Endometrial microvascular endothelial cells (primary cell): ENCODE data around the gene PLD2. TPM values are rescaled to one million over a fixed set of nuclear protein-coding genes. Genes with fewer than 3 reads are reported as not detected.
"Not testable (repeated sequence)": the region's sequence is repeated elsewhere in the genome, so short reads cannot be mapped to it uniquely, and the experiment has no call there.

Experiments
- in situ Hi-C: cut with HindIII; loops from 2 replicates; pipeline ENCODE4 v1.10.0; 2017; ENCODE audit warnings: low sequenced_read_pairs, low pct_unique_long_range_greater_than_20kb; ENCODE audit errors: inconsistent ontology term
- total RNA-seq: library from RNA; depleted of rRNA; stranded (reverse); fragments of >200 nt; gene quantifications from one replicate; pipeline ENCODE4 v1.2.3, GENCODE V29; 2015; ENCODE audit errors: inconsistent ontology term

Gene PLD2
- total RNA-seq, 1 donor from 2014 or later = 40.2 TPM

- in situ Hi-C loops = not testable (repeated sequence)
Observed at GRCh38 chr17:4832829-4833177, 25.9 kb downstream of the PLD2 start.

- in situ Hi-C loops = no loop called here
Observed at GRCh38 chr17:4833178-4833940, 26.4 kb downstream of the PLD2 start, which contains the start of gene MINK1. MINK1 (plus strand) TSS chr17:4833340; CDS start chr17:4833584, 244 bp downstream.

GRCh38 chr17:4833941-4834680 lies 27.2 kb downstream of the PLD2 start:
- in situ Hi-C loops = no loop called here

GRCh38 chr17:4834681-4835020 lies 27.7 kb downstream of the PLD2 start:
- in situ Hi-C loops = no loop called here

- in situ Hi-C loops = no loop called here
Observed at GRCh38 chr17:4836221-4836620, 29.3 kb downstream of the PLD2 start.

DNA sequence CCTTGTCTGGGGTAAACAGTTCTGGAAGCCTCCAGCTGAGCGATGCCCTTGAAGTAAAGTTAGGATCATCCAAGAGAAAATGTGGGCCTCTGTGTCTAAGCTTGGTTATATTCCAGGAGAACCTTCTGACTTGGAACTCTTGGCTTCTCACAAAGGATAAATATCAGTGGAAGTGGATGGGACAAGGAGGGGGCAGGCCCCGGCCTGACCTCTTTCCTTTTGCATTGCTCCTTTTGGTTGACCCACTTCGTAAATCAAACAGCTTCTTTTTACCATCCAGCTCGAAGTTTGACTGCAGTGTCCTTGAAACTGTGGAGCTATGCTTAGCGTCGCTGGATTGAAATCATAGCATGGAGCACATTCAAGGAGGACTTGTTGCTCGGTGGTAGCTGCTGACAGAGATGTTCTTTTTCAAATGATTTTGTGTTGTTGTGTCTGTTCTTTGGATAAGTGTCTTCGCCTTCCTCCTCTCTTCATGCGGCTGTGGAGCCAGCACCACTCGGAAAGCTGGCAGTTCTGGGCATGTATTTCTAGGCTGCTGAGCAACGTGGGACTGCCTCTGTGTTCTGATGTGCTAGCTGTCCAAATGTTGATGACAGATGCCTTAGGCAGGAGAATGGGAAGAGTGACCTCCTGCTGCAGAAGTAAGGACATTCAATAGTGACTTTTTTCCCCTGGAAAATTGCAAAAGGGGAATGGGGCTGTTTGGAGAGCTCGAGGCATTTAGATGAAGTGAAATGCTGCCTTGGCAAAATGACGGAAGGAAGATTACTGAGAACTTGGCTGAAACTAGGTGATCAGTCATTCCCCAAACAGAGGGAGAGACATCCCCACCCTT lies 30.7 kb downstream of the PLD2 start:
- in situ Hi-C loops = no loop called here

- in situ Hi-C loops = no loop called here
Observed at GRCh38 chr17:4838309-4838785, 31.4 kb downstream of the PLD2 start.

GRCh38 chr17:4839221-4839620 lies 32.3 kb downstream of the PLD2 start:
- in situ Hi-C loops = no loop called here

- in situ Hi-C loops = no loop called here
Observed at GRCh38 chr17:4839965-4840892, 33.3 kb downstream of the PLD2 start.

GRCh38 chr17:4840893-4841242 lies 33.9 kb downstream of the PLD2 start:
- in situ Hi-C loops = no loop called here

DNA sequence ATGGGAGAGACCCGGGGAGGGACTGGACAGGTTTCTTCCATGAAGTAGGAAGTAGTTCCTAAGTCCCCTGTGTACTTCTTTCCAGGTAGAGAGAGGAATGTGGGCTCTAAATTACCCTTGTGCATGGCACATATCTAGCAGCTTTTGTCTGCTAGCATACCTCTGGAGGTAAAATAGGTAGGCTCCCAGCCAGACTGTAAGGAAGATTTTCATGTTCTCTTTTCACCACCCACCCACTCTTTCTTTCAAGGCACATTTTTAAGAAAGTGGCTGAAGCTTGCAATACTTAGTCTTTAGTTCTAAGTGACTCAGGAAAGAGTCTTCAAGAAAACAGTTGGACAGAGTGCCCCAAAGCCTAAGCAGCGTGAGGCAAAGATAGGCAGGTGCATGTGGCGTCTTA lies 35.4 kb downstream of the PLD2 start:
- in situ Hi-C loops = no loop called here

- in situ Hi-C loops = no loop called here
Observed at GRCh38 chr17:4843321-4844000, 36.5 kb downstream of the PLD2 start.

DNA sequence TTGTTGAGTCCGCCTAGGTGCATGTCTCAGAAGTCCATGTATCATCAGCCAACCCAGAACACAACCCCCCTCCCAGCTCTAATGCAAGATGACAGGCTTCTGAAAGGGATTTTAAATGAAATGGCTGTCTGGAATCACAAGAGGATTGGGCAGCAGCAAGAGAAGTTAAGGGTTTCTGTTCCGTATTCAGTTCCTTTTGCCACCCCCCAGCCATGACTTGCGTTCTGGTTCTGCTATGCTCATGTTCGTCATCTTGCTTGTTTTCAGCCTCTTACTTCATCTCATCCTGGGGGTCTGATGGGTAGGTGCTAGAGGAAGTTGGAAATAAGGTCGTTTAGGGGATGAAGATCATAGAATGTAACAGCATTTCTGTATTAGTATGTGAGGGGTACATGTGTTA lies 38.2 kb downstream of the PLD2 start:
- in situ Hi-C loops = no loop called here

DNA sequence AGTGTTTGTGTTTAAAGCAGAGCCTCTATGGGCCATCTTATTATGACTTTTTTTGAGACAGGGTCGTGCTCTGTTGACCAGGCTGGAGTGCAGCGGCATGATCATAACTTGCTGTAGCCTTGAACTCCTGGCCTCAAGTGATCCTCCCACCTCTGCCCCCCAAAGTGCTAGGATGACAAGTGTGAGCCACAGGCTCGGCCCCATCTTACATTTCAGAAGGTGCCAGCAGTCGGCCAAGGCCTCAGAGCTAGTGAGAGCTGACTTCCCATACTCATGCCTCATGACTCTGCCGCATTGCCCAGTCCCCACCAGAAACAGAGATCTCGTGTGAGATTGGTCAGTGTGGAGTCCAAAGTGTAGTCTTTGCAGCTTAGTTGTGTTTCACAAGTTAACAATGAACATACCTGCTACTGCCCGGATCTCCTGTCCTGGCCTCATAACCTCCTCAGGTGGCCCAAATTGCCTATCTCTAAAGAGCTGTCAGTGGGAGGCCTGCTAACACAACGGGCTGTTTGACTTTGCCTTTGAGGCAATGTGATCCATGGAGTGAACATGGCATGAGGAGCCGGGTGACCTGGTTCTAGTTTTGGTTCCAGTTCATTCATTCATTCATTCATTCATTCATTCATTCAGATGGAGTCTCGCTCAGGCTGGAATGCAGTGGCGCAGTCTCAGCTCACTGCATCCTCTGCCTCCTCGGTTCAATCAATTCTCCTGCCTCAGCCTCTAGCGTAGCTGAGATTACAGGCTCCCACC lies 39.9 kb downstream of the PLD2 start:
- in situ Hi-C loops = no loop called here

DNA sequence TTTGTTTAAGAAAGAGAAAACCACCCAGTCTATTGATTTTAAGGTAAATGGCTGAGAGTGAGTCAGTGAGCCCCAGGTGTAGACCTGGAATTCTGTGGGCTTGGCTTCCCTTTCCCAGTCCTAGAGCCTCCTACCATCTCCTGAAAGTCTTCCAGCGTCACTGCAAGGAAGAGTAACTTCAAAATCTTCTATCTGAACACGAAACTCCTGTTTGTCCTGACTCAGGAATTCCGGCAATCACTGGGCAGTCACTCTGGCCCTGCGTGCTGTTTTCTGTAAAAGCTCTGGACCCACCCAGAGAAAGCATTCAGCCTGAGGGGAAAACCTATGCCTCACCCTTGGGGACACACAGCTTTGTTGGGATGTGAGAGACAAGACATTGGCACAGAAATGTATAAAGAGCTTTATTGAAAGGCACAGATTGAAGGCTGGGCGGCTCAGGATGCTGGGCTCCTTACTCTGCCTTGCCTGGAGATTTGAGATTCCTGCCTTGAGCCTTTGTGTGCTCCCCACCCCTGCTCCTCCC lies 42.1 kb downstream of the PLD2 start:
- in situ Hi-C loops = no loop called here

DNA sequence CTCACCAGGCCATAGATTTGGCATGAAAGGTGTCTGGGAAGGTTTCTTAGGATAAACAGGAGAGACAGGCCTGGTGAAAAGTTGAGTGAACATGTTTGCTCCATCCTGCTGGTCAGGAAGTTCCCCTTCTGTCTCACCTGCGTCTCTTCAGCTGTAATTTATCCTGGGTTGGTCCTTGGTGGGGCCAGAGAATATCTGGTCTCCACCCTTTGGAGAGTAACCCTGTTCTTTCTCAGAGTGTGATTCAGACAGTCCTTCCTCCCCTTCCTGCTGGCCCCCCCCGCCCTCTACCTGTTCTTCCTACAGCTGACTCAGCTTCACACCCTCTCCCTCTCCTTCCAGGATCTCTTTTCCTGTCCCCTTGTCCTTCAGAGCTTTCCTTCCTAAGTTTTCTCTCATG lies 43.3 kb downstream of the PLD2 start:
- in situ Hi-C loops = no loop called here

DNA sequence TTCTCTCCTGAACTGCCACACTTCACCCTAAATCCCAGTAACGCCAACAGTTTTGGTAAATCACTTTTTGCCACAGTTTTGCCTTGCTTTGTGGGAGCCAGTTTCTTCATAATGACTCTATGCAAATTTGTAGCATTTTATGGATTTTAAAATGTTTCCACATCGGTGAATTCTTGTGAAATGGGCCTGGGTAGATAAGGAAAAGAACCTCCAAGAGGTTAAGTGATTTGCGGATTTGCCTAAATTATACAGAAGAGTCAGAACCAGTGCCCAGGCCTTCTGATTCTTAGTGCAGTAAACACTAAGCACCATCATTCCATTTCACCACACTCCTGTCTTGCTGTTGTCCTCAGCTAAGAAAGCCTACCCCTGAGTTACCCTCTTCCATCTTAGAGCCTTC lies 44.1 kb downstream of the PLD2 start:
- in situ Hi-C loops = no loop called here
